Astrocyte (in vitro differentiated cells and primary cell): ENCODE data around the gene FAM167B. TPM values are rescaled to one million over a fixed set of nuclear protein-coding genes. Genes with fewer than 3 reads are reported as not detected.
"Not testable (repeated sequence)": the region's sequence is repeated elsewhere in the genome, so short reads cannot be mapped to it uniquely, and the experiment has no call there.

ENCODE experiments used
- DNase-seq: peaks from one replicate; pipeline ENCODE4 v3.0.0-alpha.2; 2010; ENCODE audit warnings: low read depth
- FAIRE-seq: peaks from 2 replicates; lab custom pipeline; 2011; peaks lifted over from hg19 to GRCh38; lab: Jason Lieb, UNC
- H2AFZ ChIP-seq: 2 replicates; pipeline ENCODE4 v1.6.0; 2012; ENCODE audit warnings: low read depth, low read length, inconsistent platforms
- H3K27ac ChIP-seq: 2 replicates; pipeline ENCODE4 v1.5.1; 2011; ENCODE audit warnings: low read depth, low read length, inconsistent platforms
- H3K27me3 ChIP-seq: 2 replicates; pipeline ENCODE4 v1.6.0; 2011; ENCODE audit warnings: low read length, inconsistent platforms; ENCODE audit not compliant: insufficient read depth
- H3K36me3 ChIP-seq: 2 replicates; pipeline ENCODE4 v1.5.1; 2011; ENCODE audit warnings: low read length, inconsistent platforms; ENCODE audit not compliant: insufficient read depth
- H3K4me1 ChIP-seq: 2 replicates; pipeline ENCODE4 v1.5.1; 2011; ENCODE audit warnings: low read length, inconsistent platforms; ENCODE audit not compliant: insufficient read depth
- H3K4me2 ChIP-seq: 2 replicates; pipeline ENCODE4 v1.6.0; 2012; ENCODE audit warnings: low read length, inconsistent platforms
- H3K4me3 ChIP-seq: 2 replicates; pipeline ENCODE4 v1.5.1; 2011; ENCODE audit warnings: low read depth, mild to moderate bottlenecking, low read length, inconsistent platforms; ENCODE audit not compliant: insufficient read depth
- H3K79me2 ChIP-seq: 2 replicates; pipeline ENCODE4 v1.6.0; 2012; ENCODE audit warnings: mild to moderate bottlenecking, low read length, inconsistent platforms; ENCODE audit not compliant: insufficient read depth
- H3K9ac ChIP-seq: 2 replicates; pipeline ENCODE4 v1.6.0; 2012; ENCODE audit warnings: mild to moderate bottlenecking, low read length, inconsistent platforms
- H3K9me3 ChIP-seq: 2 replicates; pipeline ENCODE4 v1.5.1; 2012; ENCODE audit warnings: low read depth, mild to moderate bottlenecking, low read length, inconsistent platforms; ENCODE audit not compliant: insufficient read depth
- H4K20me1 ChIP-seq: 2 replicates; pipeline ENCODE4 v1.6.0; 2012; ENCODE audit warnings: low read length, inconsistent platforms; ENCODE audit not compliant: insufficient read depth
- H3K27ac Mint-ChIP-seq: one replicate; pipeline ENCODE4 v1.8.0; 2021; ENCODE audit warnings: mild to moderate bottlenecking, mixed read lengths; ENCODE audit not compliant: unreplicated experiment
- H3K27me3 Mint-ChIP-seq: one replicate; pipeline ENCODE4 v1.8.0; 2021; ENCODE audit warnings: low read depth, mixed read lengths; ENCODE audit not compliant: unreplicated experiment
- H3K36me3 Mint-ChIP-seq: one replicate; pipeline ENCODE4 v1.8.0; 2021; ENCODE audit warnings: low read depth, mixed read lengths; ENCODE audit not compliant: unreplicated experiment
- H3K4me1 Mint-ChIP-seq: one replicate; pipeline ENCODE4 v1.8.0; 2021; ENCODE audit warnings: low read depth, mixed read lengths; ENCODE audit not compliant: unreplicated experiment
- H3K4me3 Mint-ChIP-seq: one replicate; pipeline ENCODE4 v1.8.0; 2021; ENCODE audit warnings: mild to moderate bottlenecking, moderate library complexity, mixed read lengths; ENCODE audit not compliant: unreplicated experiment
- H3K9me3 Mint-ChIP-seq: one replicate; pipeline ENCODE4 v1.8.0; 2021; ENCODE audit warnings: mild to moderate bottlenecking, mixed read lengths; ENCODE audit not compliant: unreplicated experiment
- EZH2 ChIP-seq: IDR thresholded peaks from 2 replicates; pipeline ENCODE4 v1.6.1; 2012; ENCODE audit warnings: mild to moderate bottlenecking, low read length, inconsistent platforms; ENCODE audit not compliant: insufficient read depth
- total RNA-seq: library from RNA; stranded (reverse); gene quantifications from 2 replicates; pipeline ENCODE4 v1.2.1, GENCODE V29; 2021
- TF ChIP-seq, protein P1 (sequence below): IDR thresholded peaks from 2 replicates; pipeline ENCODE4 v1.5.1; 2011; ENCODE audit warnings: low read depth, mild to moderate bottlenecking, inconsistent platforms, low read length, moderate library complexity; ENCODE audit not compliant: insufficient read depth

Gene FAM167B
- total RNA-seq, 1 donor from 2014 or later = 0.64 TPM

DNA sequence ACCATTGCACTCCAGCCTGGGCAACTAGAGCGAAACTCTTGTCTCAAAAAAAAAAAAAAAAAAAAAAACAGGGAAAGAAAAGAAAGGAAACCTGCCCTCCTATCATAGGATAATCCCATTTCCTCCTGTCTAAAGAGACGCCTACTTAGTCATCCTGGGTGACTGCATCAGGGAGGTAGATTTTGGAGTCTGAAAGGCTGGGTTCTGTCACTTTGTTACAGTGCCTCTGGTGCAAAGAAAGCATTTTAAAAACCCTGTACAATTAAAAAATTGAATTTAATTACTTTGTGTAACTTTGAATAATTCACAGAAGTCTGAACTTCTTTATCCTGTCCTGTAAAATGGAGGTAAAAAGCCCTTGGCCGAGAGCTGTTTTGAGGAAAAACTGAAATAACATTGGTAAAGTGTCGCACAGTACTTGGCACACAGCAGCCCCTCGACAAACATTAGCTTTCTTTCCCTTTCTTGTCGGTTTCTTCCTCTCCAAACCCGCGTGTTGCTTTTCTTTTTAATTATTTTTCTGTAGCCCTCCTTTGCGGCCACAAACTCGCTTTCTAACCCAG lies 44.2 kb downstream of the FAM167B start:
- FAIRE-seq = no peak
- Mint-ChIP-seq H3K36me3 (peaks cover 2% of the 10 kb centered on the region), H3K4me1 (peaks cover 7% of the 10 kb centered on the region), H3K27me3 (no peaks in the 10 kb centered on the region), H3K4me3 (peak overlapping the region; percentile 74), H3K27ac (peak overlapping the region; percentile 82), H3K9me3 (no peaks in the 10 kb centered on the region)
- DNase-seq = peak; percentile 41
- TF ChIP-seq, protein P1, sequence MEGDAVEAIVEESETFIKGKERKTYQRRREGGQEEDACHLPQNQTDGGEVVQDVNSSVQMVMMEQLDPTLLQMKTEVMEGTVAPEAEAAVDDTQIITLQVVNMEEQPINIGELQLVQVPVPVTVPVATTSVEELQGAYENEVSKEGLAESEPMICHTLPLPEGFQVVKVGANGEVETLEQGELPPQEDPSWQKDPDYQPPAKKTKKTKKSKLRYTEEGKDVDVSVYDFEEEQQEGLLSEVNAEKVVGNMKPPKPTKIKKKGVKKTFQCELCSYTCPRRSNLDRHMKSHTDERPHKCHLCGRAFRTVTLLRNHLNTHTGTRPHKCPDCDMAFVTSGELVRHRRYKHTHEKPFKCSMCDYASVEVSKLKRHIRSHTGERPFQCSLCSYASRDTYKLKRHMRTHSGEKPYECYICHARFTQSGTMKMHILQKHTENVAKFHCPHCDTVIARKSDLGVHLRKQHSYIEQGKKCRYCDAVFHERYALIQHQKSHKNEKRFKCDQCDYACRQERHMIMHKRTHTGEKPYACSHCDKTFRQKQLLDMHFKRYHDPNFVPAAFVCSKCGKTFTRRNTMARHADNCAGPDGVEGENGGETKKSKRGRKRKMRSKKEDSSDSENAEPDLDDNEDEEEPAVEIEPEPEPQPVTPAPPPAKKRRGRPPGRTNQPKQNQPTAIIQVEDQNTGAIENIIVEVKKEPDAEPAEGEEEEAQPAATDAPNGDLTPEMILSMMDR = no peak
- TF ChIP-seq EZH2 = no peak
- Histone ChIP-seq H3K9me3 (no peaks in the 10 kb centered on the region), H3K36me3 (no peaks in the 10 kb centered on the region), H3K27me3 (no peaks in the 10 kb centered on the region), H3K4me2 (peak overlapping the region; percentile 86), H2AFZ (peak overlapping the region; percentile 87), H4K20me1 (peaks cover 19% of the 10 kb centered on the region), H3K79me2 (peaks cover 40% of the 10 kb centered on the region), H3K9ac (peak overlapping the region; percentile 90), H3K4me1 (peaks cover 6% of the 10 kb centered on the region), H3K27ac (peak overlapping the region; percentile 70), H3K4me3 (peak overlapping the region; percentile 91)

DNA sequence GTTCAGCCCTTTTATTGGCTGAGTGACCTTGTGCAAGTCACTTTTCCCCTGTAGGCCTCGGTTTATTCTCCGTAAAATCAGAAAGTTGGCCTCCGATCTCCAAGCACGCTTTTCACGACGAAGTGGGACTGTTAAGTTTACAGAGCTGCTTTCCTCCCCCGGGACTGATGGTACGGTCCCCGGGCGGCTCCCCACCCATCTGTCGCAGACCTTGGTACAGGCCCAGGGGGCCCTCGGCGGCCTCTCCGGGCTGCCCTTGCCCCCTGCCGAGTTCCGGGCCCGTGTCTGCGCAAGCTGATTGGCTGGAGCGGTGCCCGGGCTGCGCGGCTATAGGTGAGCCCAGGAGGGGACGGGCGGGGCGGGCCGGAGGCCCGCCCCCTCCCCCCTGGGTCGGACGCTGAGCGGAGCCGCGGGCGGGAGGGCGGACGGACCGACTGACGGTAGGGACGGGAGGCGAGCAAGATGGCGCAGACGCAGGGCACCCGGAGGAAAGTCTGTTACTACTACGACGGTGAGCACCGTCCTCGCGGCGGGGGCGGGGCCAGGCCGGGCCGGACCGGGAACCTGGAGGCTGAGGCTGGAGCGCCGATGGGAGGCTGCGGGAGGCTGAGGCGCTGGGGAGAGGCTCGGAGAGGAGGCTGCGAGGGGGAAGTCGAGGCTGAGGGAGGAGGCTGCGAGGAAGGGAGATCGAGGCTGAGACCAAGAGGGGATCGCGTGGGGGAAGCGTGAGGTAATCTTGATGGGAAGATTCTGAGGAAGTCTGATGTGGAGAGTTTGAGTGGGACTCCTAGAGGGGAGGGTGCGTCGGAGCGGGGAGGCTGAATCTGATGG lies 44.9 kb downstream of the FAM167B start, which contains the start of gene HDAC1:
Gene HDAC1 (plus strand): TSS at position 376 of the 831 bp plus-strand sequence. CDS start 87 bp downstream, at position 463.
- peaks cover 25% of the 10 kb centered on the region for H4K20me1 ChIP-seq
- Mint-ChIP-seq H3K4me1 (peaks cover 7% of the 10 kb centered on the region), H3K9me3 (no peaks in the 10 kb centered on the region), H3K36me3 (peaks cover 2% of the 10 kb centered on the region), H3K27ac (peak within 1 kb of the TSS; percentile 88), H3K27me3 (no peaks in the 10 kb centered on the region), H3K4me3 (peak within 1 kb of the TSS; percentile 97)
- peak within 1 kb of the TSS; percentile 86 for H3K4me2 ChIP-seq
- no peaks in the 10 kb centered on the region for H3K9me3 ChIP-seq
- peaks cover 47% of the 10 kb centered on the region for H3K79me2 ChIP-seq
- no peaks in the 10 kb centered on the region for H3K36me3 ChIP-seq
- FAIRE-seq (no peak), DNase-seq (peak; percentile 77)
- no peak for TF ChIP-seq EZH2
- TF ChIP-seq, protein P1 = no peak
- H2AFZ ChIP-seq = peak within 1 kb of the TSS; percentile 89
- peaks cover 6% of the 10 kb centered on the region for H3K4me1 ChIP-seq
- peak within 1 kb of the TSS; percentile 90 for H3K9ac ChIP-seq
- no peaks in the 10 kb centered on the region for H3K27me3 ChIP-seq
- H3K4me3 ChIP-seq = peak within 1 kb of the TSS; percentile 91
- H3K27ac ChIP-seq = peak within 1 kb of the TSS; percentile 70

DNA sequence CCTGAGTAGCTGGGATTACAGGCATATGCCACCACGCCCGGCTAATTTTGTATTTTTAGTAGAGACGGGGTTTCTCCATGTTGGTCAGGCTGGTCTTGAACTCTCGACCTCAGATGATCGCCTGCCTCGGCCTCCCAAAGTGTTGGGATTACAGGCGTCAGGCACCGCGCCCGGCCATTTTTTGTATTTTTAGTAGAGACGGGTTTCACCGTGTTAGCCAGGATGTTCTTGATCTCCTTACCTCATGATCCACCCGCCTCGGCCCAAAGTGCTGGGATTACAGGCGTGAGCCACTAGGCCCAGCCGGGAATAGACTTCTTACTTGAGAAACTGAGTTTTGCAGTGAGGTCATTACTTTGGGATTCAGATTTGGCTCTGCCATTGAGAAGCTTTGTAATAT lies 51.2 kb downstream of the FAM167B start:
- H4K20me1 ChIP-seq = peaks cover 57% of the 10 kb centered on the region
- not testable (repeated sequence) for FAIRE-seq
- peaks cover 76% of the 10 kb centered on the region for H3K79me2 ChIP-seq

More for the DNA sequence above, 51.2 kb downstream of the FAM167B start:
- H3K27ac ChIP-seq, H2AFZ ChIP-seq, H3K36me3 ChIP-seq, H3K27ac Mint-ChIP-seq, H3K9ac ChIP-seq, H3K36me3 Mint-ChIP-seq, H3K4me3 Mint-ChIP-seq, H3K9me3 ChIP-seq, H3K4me1 ChIP-seq, H3K27me3 Mint-ChIP-seq, DNase-seq, H3K4me2 ChIP-seq, H3K9me3 Mint-ChIP-seq, H3K27me3 ChIP-seq, H3K4me3 ChIP-seq, H3K4me1 Mint-ChIP-seq: not testable (repeated sequence)

Other genes with a start within 250 kb of the FAM167B start
- 126 and 139 TPM in 2 replicates for gene KHDRBS1, start 233.4 kb upstream of the FAM167B start, total RNA-seq
- 11.8 and 13.3 TPM in 2 replicates for gene TMEM39B, start 174.3 kb upstream of the FAM167B start, total RNA-seq
- gene KPNA6, start 139.2 kb upstream of the FAM167B start, total RNA-seq = 113 and 122 TPM in 2 replicates
- 65.8 and 66.6 TPM in 2 replicates for gene TXLNA, start 67.5 kb upstream of the FAM167B start, total RNA-seq
- gene CCDC28B, start 46.6 kb upstream of the FAM167B start, total RNA-seq = 16.0 and 19.2 TPM in 2 replicates
- gene IQCC, start 41.6 kb upstream of the FAM167B start, total RNA-seq = 0.87 and 1.0 TPM in 2 replicates
- not detected in 2 replicates for gene DCDC2B, start 38.1 kb upstream of the FAM167B start, total RNA-seq
- 16.7 and 17.3 TPM in 2 replicates for gene TMEM234, start 24.9 kb upstream of the FAM167B start, total RNA-seq
- gene EIF3I, start 24.8 kb upstream of the FAM167B start, total RNA-seq = 173 and 184 TPM in 2 replicates
- 0.30 TPM in 1 of 2 replicates, not detected in the other for gene LCK, start 4.0 kb downstream of the FAM167B start, total RNA-seq
- 94.1 and 99.6 TPM in 2 replicates for gene HDAC1, start 44.9 kb downstream of the FAM167B start, total RNA-seq
- gene MARCKSL1, start 89.0 kb downstream of the FAM167B start, total RNA-seq = 185 and 213 TPM in 2 replicates
- gene FAM229A, start 115.3 kb downstream of the FAM167B start, total RNA-seq = 3.5 and 4.2 TPM in 2 replicates
- gene TSSK3, start 115.3 kb downstream of the FAM167B start, total RNA-seq = 0.32 and 0.87 TPM in 2 replicates
- 71.9 and 73.1 TPM in 2 replicates for gene BSDC1, start 147.2 kb downstream of the FAM167B start, total RNA-seq
- gene ZBTB8B, start 217.8 kb downstream of the FAM167B start, total RNA-seq = 0.12 and 0.18 TPM in 2 replicates